Measurements from ENCODE around the gene RTP3.

DNA sequence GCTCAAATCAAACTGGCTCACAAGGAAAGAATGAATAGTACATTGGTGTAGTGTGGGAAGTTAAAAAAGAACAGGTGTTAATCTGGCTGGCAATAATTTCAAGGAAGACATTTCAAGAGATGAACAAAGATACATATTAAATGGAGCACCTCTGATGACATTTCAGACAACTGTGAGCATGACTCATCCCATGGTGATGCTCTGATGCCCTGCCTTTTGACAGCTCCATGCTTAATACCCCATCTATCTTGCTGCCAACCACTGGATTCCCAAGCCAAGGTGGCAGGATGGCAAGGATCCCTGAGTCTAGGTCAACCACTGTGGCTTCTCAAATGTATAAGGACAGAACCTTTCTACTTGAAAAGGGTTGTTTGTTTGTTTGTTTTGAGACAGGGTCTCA is 39.0 kb downstream of the RTP3 start:
- TF ChIP-seq CTCF (IDR thresholded peaks at IDR 0.05; ENCODE audit: low read depth, low read length), result no peak
- TF ChIP-seq EZH2phosphoT487 (IDR thresholded peaks at IDR 0.05; ENCODE audit: low read depth), result no peak
